ENCODE data around the gene PRRG4. TPM values are rescaled to one million over a fixed set of nuclear protein-coding genes. Genes with fewer than 3 reads are reported as not detected.

The PRRG4 gene
- total RNA-seq, 1 experiment from 2014 or later: 1.2 TPM

GRCh38 chr11:32817852-32818183 is 11.9 kb upstream of the PRRG4 start:
- no peaks in the 10 kb centered on the region for H4K20me1 ChIP-seq (ENCODE audit: control insufficient read depth, insufficient read depth, insufficient read length)

More at GRCh38 chr11:32817852-32818183, 11.9 kb upstream of the PRRG4 start:
- Histone ChIP-seq H2AFZ (ENCODE audit: low read length) (no peak overlapping the region), H3K79me1 (ENCODE audit: insufficient read depth, low read depth, low read length, poor library complexity, severe bottlenecking) (no peaks in the 10 kb centered on the region), H3K27ac (ENCODE audit: insufficient read length, low read depth, low read length) (no peak overlapping the region), H2BK15ac (ENCODE audit: low read depth, low read length) (no peak overlapping the region), H3K18ac (ENCODE audit: insufficient read length, low read depth, low read length) (no peak overlapping the region), H3K14ac (ENCODE audit: insufficient read depth, low read length) (no peak overlapping the region), H3K4me1 (ENCODE audit: insufficient read depth, low read length) (no peaks in the 10 kb centered on the region), H2BK12ac (ENCODE audit: insufficient read length, low read depth, low read length) (no peak overlapping the region), H3K9me3 (ENCODE audit: control insufficient read depth, low read depth, low read length) (no peaks in the 10 kb centered on the region), H4K5ac (ENCODE audit: insufficient read length, low read depth, low read length) (no peak overlapping the region), H3K79me2 (ENCODE audit: insufficient read depth, low read length) (no peaks in the 10 kb centered on the region), H3K9ac (ENCODE audit: extremely low read depth, insufficient read length, low read length) (no peak overlapping the region), H3K27me3 (ENCODE audit: insufficient read depth, low read length) (no peaks in the 10 kb centered on the region), H3T11ph (ENCODE audit: low read length) (no peak overlapping the region), H2BK5ac (ENCODE audit: insufficient read length, low read length) (no peak overlapping the region), H3K4me2 (ENCODE audit: insufficient read depth, insufficient read length, low read length) (no peak overlapping the region), H3K56ac (ENCODE audit: insufficient read length, low read depth, low read length) (no peak overlapping the region), H3K4ac (ENCODE audit: low read depth, low read length) (no peak overlapping the region), H4K91ac (ENCODE audit: insufficient read length, low read depth, low read length) (no peak overlapping the region), H3K23me2 (ENCODE audit: insufficient read length, low read depth, low read length, poor library complexity, severe bottlenecking) (no peaks in the 10 kb centered on the region), H4K8ac (replicated peaks; ENCODE audit: insufficient read length, low read depth, low read length) (no peak overlapping the region), H2BK120ac (ENCODE audit: low read depth, low read length, poor library complexity, severe bottlenecking) (no peak overlapping the region), H2BK20ac (ENCODE audit: low read depth, low read length, poor library complexity, severe bottlenecking) (no peak overlapping the region), H2AK5ac (ENCODE audit: insufficient read length, low read length) (no peak overlapping the region), H3K23ac (ENCODE audit: insufficient read length, low read depth, low read length) (no peak overlapping the region)
- WGBS (ENCODE audit: extremely low coverage, insufficient read length, low lambda C conversion rate): no CpG with 5 or more reads among the region's 3 CpGs
- H3K36me3 Mint-ChIP-seq (ENCODE audit: insufficient read depth in 1 of 3, low read depth in 3 of 3): no peaks in the 10 kb centered on the region
- no peaks in the 10 kb centered on the region for H3K4me1 Mint-ChIP-seq
- no peak overlapping the region for H3K27ac Mint-ChIP-seq
- H3K9me3 Mint-ChIP-seq: no peaks in the 10 kb centered on the region
- H3K4me3 Mint-ChIP-seq: no peak overlapping the region
- TF ChIP-seq CTCF (conservative IDR thresholded peaks at IDR 0.05): no peak
- no peak for DNase-seq
- H3K27me3 Mint-ChIP-seq (ENCODE audit: low read depth): no peaks in the 10 kb centered on the region; the same call in 1 of the 2 replicates

All from H9 (cell line).